HepG2 (cell line): ENCODE results near the gene CD300A. TPM values are rescaled to one million over a fixed set of nuclear protein-coding genes. Genes with fewer than 3 reads are reported as not detected.

Experiments used
- ATAC-seq: fragments of 200-7000 bp; cut with Tn5 transposase; 3 replicates; pipeline ENCODE4 v1.9.1; 2020; ENCODE audit warnings: mild to moderate bottlenecking, moderate library complexity
- BruUV-seq: library from RNA; stranded (reverse); fragments of 400-500 nt; replicated peaks from 2 replicates; lab custom pipeline; 2021; lab: Mats Ljungman, UMichigan
- CTCF ChIA-PET: fragments of 300-600 bp; formaldehyde crosslinking; extraction: SDS; loops from one replicate; lab custom pipeline; 2021; ENCODE audit warnings: low total read pairs, inconsistent platforms, low intra/inter-chr PET ratio; lab: Yijun Ruan, JAX
- POLR2A ChIA-PET: fragments of 350-600 bp; sonication (Branson Sonifier 250); formaldehyde crosslinking; loops from one replicate; lab custom pipeline; 2020; ENCODE audit warnings: antibody characterized with exemption, inconsistent platforms; lab: Yijun Ruan, JAX
- DNase-seq: peaks from one replicate; pipeline ENCODE4 v3.0.0-alpha.2; 2015; ENCODE audit warnings: low spot score
- FAIRE-seq: peaks from 3 replicates; lab custom pipeline; 2011; peaks lifted over from hg19 to GRCh38; lab: Jason Lieb, UNC
- H2AFZ ChIP-seq: one replicate; pipeline ENCODE4 v1.6.1; 2011; ENCODE audit warnings: low read length, inconsistent platforms
- H3K27ac ChIP-seq: fragments of 300-600 bp; 3 replicates; pipeline ENCODE4 v1.8.0; 2011; ENCODE audit warnings: mixed run types, mild to moderate bottlenecking, mixed read lengths, low read length, inconsistent platforms; ENCODE audit not compliant: insufficient read depth; ENCODE audit errors: extremely low read length
- H3K27me3 ChIP-seq, 2 experiments: fragments of 200-600 bp in 1 of 2; 2 replicates in 1 of 2; 3 replicates in 1 of 2; pipeline versions ENCODE4 v1.6.0 to v1.8.0; 2011; ENCODE audit warnings: low read length in 2 of 2, mild to moderate bottlenecking in 2 of 2, moderate library complexity in 2 of 2, inconsistent platforms in 1 of 2; ENCODE audit not compliant: insufficient read depth in 2 of 2, control insufficient read depth in 1 of 2
- H3K36me3 ChIP-seq, 2 experiments: fragments of 200-600 bp in 1 of 2; replicated peaks in 1 of 2; 2 replicates in 1 of 2; 3 replicates in 1 of 2; pipeline versions ENCODE4 v1.5.1 to v1.8.0; 2011; ENCODE audit warnings: low read length in 2 of 2, inconsistent platforms in 1 of 2; ENCODE audit not compliant: insufficient read depth in 2 of 2, control insufficient read depth in 1 of 2
- H3K4me1 ChIP-seq: 2 replicates; pipeline ENCODE4 v1.5.1; 2012; ENCODE audit warnings: low read length, inconsistent platforms; ENCODE audit not compliant: insufficient read depth
- H3K4me2 ChIP-seq: 2 replicates; pipeline ENCODE4 v1.6.0; 2011; ENCODE audit warnings: low read depth, low read length, inconsistent platforms
- H3K4me3 ChIP-seq, 3 experiments: fragments of 200-600 bp in 1 of 3; sonication (generic), shearing (Covaris generic) in 1 of 3; replicated peaks in 1 of 3; 2 replicates each; pipeline ENCODE4 v1.5.1; 2011 to 2016; ENCODE audit warnings: low read length in 3 of 3, inconsistent platforms in 2 of 3, low read depth in 2 of 3, mild to moderate bottlenecking in 2 of 3, control low read depth in 1 of 3, mixed read lengths in 1 of 3; ENCODE audit not compliant: insufficient read depth in 1 of 3
- H3K79me2 ChIP-seq: one replicate; pipeline ENCODE4 v1.6.1; 2011; ENCODE audit warnings: low read length, inconsistent platforms; ENCODE audit not compliant: insufficient read depth
- H3K9ac ChIP-seq: 2 replicates; pipeline ENCODE4 v1.6.0; 2011; ENCODE audit warnings: mild to moderate bottlenecking, low read depth, low read length, inconsistent platforms; ENCODE audit not compliant: insufficient read depth
- H3K9me3 ChIP-seq: 2 replicates; pipeline ENCODE4 v1.5.1; 2012; ENCODE audit warnings: mild to moderate bottlenecking, low read length
- H4K20me1 ChIP-seq: 2 replicates; pipeline ENCODE4 v1.6.0; 2011; ENCODE audit warnings: inconsistent platforms, mild to moderate bottlenecking, low read length, moderate library complexity; ENCODE audit not compliant: insufficient read depth
- DNMT3B ChIP-seq: conservative IDR thresholded peaks from 2 replicates; pipeline ENCODE4 v1.6.1; 2016; ENCODE audit warnings: missing biosample characterization, control low read depth
- NR3C1 ChIP-seq: sonication (generic); formaldehyde crosslinking; IDR thresholded peaks from 2 replicates; pipeline ENCODE4 v1.4.0; 2020; ENCODE audit warnings: missing genetic modification reagents
- ZNF274 ChIP-seq: sonication (generic); formaldehyde crosslinking; IDR thresholded peaks from 2 replicates; pipeline ENCODE4 v1.5.1; 2020; ENCODE audit warnings: mild to moderate bottlenecking, missing genetic modification reagents
- ZNF331 ChIP-seq: sonication (generic); formaldehyde crosslinking; IDR thresholded peaks from 2 replicates; pipeline ENCODE4 v1.4.0; 2020; ENCODE audit warnings: missing genetic modification reagents
- ZNF383 ChIP-seq: sonication (generic); formaldehyde crosslinking; IDR thresholded peaks from 2 replicates; pipeline ENCODE4 v1.4.0; 2020; ENCODE audit warnings: missing genetic modification reagents, mild to moderate bottlenecking, borderline replicate concordance
- WGBS: methylation state at CpG from one replicate; pipeline ENCODE4 v1.1.6; 2017; ENCODE audit warnings: low lambda C conversion rate; 5-methylcytosine and 5-hydroxymethylcytosine counted together
- in situ Hi-C: cut with HindIII; loops from 2 replicates; pipeline ENCODE4 v1.10.0; 2017; ENCODE audit warnings: low pct_unique_long_range_greater_than_20kb; ENCODE audit not compliant: extremely low pct_ligation_motif_present
- intact Hi-C: fragments of 100-400 bp; cut with micrococcal nuclease; formaldehyde crosslinking; loops from one replicate; pipeline ENCODE4 v1.10.0; 2022; ENCODE audit not compliant: unreplicated experiment
- polyA plus RNA-seq, 8 experiments: library from polyadenylated mRNA; depleted of rRNA in 3 of 8; stranded (reverse) in 7 of 8; unstranded in 1 of 8; fragments of >200 nt; fragmentation: Illumina TruSeq in 4 of 8; extraction: Trizol in 4 of 8; gene quantifications; 2 replicates each; pipeline versions ENCODE4 v1.2.1 to v1.2.3, GENCODE V29; 2011 to 2016; ENCODE audit warnings: low read depth in 4 of 8, missing spikeins in 1 of 8, mixed read lengths in 1 of 8; ENCODE audit not compliant: insufficient read depth in 1 of 8
- total RNA-seq, 5 experiments: library from RNA; depleted of rRNA; stranded (reverse); fragments of >200 nt; fragmentation: Illumina TruSeq; extraction: Trizol; gene quantifications; 2 replicates each; pipeline ENCODE4 v1.2.3, GENCODE V29; 2016; ENCODE audit warnings: low read depth in 1 of 5
- TF ChIP-seq, protein P1 (sequence below): sonication (generic); formaldehyde crosslinking; IDR thresholded peaks from 2 replicates; pipeline ENCODE4 v1.8.0; 2022; ENCODE audit warnings: missing genetic modification reagents, mild to moderate bottlenecking, moderate library complexity, borderline replicate concordance
- TF ChIP-seq, protein P2 (sequence below): sonication (generic); IDR thresholded peaks from 2 replicates; pipeline ENCODE4 v1.6.1; 2016; ENCODE audit warnings: low read depth, borderline replicate concordance
- TF ChIP-seq, protein P3 (sequence below), 2 experiments: fragments of 450-650 bp in 1 of 2; sonication (generic) in 1 of 2; formaldehyde crosslinking; IDR thresholded peaks; 2 replicates each; pipeline versions ENCODE4 v1.5.0 to v1.8.0; 2020 to 2022; ENCODE audit warnings: mild to moderate bottlenecking in 1 of 2, missing genetic modification reagents in 1 of 2

Gene CD300A
- total and polyA plus RNA-seq, 2 of the 13 experiments (the other 11 are each of a cell fraction or from before 2014, with no cell fraction given), result not detected

DNA sequence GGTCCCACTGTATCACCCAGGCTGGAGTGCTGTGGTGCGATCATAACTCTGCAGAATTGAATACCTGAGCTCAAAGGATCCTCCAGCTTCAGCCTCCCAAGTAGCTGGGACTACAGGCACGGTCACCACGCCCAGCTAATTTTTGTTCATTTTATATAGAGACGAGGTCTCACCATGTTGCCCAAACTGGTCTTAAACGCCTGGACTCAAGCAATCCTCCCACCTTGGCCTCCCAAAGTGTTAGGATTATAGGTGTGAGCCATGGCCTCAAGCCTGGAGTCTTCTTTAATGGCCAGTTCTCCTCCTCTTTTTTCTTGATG lies 64.4 kb downstream of the CD300A start:
- H3K4me1 ChIP-seq, result no peaks in the 10 kb centered on the region
- no peaks in the 10 kb centered on the region for H4K20me1 ChIP-seq
- H2AFZ ChIP-seq, result no peak overlapping the region
- CTCF ChIA-PET, result no interaction called here
- POLR2A ChIA-PET, result no interaction called here
- H3K79me2 ChIP-seq, result no peaks in the 10 kb centered on the region
- WGBS, result 5% methylated on average over 5 of the region's 5 CpGs
- peaks cover 5 to 63% of the 10 kb centered on the region in 2 experiments; a peak in 4 of 5 replicates for H3K27me3 ChIP-seq
- H3K27ac ChIP-seq, result no peak overlapping the region
- ATAC-seq (no peak), FAIRE-seq (no peak), DNase-seq (no peak)
- H3K9ac ChIP-seq, result no peak overlapping the region
- TF ChIP-seq, protein P1, sequence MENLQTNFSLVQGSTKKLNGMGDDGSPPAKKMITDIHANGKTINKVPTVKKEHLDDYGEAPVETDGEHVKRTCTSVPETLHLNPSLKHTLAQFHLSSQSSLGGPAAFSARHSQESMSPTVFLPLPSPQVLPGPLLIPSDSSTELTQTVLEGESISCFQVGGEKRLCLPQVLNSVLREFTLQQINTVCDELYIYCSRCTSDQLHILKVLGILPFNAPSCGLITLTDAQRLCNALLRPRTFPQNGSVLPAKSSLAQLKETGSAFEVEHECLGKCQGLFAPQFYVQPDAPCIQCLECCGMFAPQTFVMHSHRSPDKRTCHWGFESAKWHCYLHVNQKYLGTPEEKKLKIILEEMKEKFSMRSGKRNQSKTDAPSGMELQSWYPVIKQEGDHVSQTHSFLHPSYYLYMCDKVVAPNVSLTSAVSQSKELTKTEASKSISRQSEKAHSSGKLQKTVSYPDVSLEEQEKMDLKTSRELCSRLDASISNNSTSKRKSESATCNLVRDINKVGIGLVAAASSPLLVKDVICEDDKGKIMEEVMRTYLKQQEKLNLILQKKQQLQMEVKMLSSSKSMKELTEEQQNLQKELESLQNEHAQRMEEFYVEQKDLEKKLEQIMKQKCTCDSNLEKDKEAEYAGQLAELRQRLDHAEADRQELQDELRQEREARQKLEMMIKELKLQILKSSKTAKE (CRISPR knock-in tag), result no peak
- TF ChIP-seq, protein P2, sequence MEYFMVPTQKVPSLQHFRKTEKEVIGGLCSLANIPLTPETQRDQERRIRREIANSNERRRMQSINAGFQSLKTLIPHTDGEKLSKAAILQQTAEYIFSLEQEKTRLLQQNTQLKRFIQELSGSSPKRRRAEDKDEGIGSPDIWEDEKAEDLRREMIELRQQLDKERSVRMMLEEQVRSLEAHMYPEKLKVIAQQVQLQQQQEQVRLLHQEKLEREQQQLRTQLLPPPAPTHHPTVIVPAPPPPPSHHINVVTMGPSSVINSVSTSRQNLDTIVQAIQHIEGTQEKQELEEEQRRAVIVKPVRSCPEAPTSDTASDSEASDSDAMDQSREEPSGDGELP, result no peak
- no peak for TF ChIP-seq DNMT3B (CRISPR knock-in tag)
- no peak for TF ChIP-seq ZNF383 (CRISPR knock-in tag)
- TF ChIP-seq ZNF331 (CRISPR knock-in tag), result no peak
- no peak for TF ChIP-seq ZNF274 (CRISPR knock-in tag)
- TF ChIP-seq, protein P3, sequence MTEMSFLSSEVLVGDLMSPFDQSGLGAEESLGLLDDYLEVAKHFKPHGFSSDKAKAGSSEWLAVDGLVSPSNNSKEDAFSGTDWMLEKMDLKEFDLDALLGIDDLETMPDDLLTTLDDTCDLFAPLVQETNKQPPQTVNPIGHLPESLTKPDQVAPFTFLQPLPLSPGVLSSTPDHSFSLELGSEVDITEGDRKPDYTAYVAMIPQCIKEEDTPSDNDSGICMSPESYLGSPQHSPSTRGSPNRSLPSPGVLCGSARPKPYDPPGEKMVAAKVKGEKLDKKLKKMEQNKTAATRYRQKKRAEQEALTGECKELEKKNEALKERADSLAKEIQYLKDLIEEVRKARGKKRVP (CRISPR knock-in tag; IDR thresholded peaks at IDR 0.05), result no peak
- TF ChIP-seq NR3C1 (CRISPR knock-in tag), result no peak
- BruUV-seq, result no TSS peak
- in situ Hi-C loops, result no loop called here
- no peaks in the 10 kb centered on the region for H3K9me3 ChIP-seq
- intact Hi-C loops, result loop anchor here (5.0 kb wide), 2 partner anchors 73 to 163 kb away; partner anchors contain the start of gene GPR142
- H3K36me3 ChIP-seq, result no peaks in the 10 kb centered on the region
- no peak overlapping the region for H3K4me3 ChIP-seq
- H3K4me2 ChIP-seq, result no peak overlapping the region
